ENCODE measurements around the gene PKD2L1. TPM values are rescaled to one million over a fixed set of nuclear protein-coding genes. Genes with fewer than 3 reads are reported as not detected.

Gene PKD2L1
- total RNA-seq, 1 experiment from 2014 or later: not detected

- no peak overlapping the region for H3K4me2 ChIP-seq (ENCODE audit: low read length)
- intact Hi-C loops (cut with micrococcal nuclease): no loop called here
- ATAC-seq: no peak
- H3K27ac ChIP-seq (ENCODE audit: low read length): no peak overlapping the region
- H3K9me2 ChIP-seq (replicated peaks; ENCODE audit: low read length): no peaks in the 10 kb centered on the region
- BruUV-seq (replicated peaks): no TSS peak
- no peak overlapping the region for H3K4me3 ChIP-seq (ENCODE audit: low read length)
- H2AFZ ChIP-seq (ENCODE audit: low read length): no peak overlapping the region
- no peaks in the 10 kb centered on the region for H3F3A ChIP-seq (ENCODE audit: low read length, unreplicated experiment)
- TF ChIP-seq, protein P1, sequence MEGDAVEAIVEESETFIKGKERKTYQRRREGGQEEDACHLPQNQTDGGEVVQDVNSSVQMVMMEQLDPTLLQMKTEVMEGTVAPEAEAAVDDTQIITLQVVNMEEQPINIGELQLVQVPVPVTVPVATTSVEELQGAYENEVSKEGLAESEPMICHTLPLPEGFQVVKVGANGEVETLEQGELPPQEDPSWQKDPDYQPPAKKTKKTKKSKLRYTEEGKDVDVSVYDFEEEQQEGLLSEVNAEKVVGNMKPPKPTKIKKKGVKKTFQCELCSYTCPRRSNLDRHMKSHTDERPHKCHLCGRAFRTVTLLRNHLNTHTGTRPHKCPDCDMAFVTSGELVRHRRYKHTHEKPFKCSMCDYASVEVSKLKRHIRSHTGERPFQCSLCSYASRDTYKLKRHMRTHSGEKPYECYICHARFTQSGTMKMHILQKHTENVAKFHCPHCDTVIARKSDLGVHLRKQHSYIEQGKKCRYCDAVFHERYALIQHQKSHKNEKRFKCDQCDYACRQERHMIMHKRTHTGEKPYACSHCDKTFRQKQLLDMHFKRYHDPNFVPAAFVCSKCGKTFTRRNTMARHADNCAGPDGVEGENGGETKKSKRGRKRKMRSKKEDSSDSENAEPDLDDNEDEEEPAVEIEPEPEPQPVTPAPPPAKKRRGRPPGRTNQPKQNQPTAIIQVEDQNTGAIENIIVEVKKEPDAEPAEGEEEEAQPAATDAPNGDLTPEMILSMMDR (conservative IDR thresholded peaks at IDR 0.05; ENCODE audit: low read depth, low read length): no peak
- no peak for TF ChIP-seq EZH2 (IDR thresholded peaks at IDR 0.05; ENCODE audit: low read length, unreplicated experiment)
- no peak for TF ChIP-seq EZH2phosphoT487 (IDR thresholded peaks at IDR 0.05; ENCODE audit: borderline replicate concordance, low read length)
- H3K27me3 ChIP-seq (ENCODE audit: low read length): no peaks in the 10 kb centered on the region
- no peak overlapping the region for H3K9ac ChIP-seq (ENCODE audit: low read length)
- no peaks in the 10 kb centered on the region for H3K79me2 ChIP-seq (ENCODE audit: low read length)
- no peaks in the 10 kb centered on the region for H3K4me1 ChIP-seq (ENCODE audit: insufficient read depth, low read length)
- ChIA-PET POLR2A (ENCODE audit: unreplicated experiment) (no interaction called here), CTCF (no interaction called here)
- H4K20me1 ChIP-seq (ENCODE audit: low read length): no peaks in the 10 kb centered on the region
- peaks cover 5% of the 10 kb centered on the region; the same call in 1 of the 2 replicates for H3K36me3 ChIP-seq (ENCODE audit: low read depth, low read length)
- H3K9me3 ChIP-seq (ENCODE audit: low read length): no peaks in the 10 kb centered on the region
- no peak for DNase-seq
Measured at GRCh38 chr10:100248820-100249219, 81.2 kb downstream of the PKD2L1 start.

DNA sequence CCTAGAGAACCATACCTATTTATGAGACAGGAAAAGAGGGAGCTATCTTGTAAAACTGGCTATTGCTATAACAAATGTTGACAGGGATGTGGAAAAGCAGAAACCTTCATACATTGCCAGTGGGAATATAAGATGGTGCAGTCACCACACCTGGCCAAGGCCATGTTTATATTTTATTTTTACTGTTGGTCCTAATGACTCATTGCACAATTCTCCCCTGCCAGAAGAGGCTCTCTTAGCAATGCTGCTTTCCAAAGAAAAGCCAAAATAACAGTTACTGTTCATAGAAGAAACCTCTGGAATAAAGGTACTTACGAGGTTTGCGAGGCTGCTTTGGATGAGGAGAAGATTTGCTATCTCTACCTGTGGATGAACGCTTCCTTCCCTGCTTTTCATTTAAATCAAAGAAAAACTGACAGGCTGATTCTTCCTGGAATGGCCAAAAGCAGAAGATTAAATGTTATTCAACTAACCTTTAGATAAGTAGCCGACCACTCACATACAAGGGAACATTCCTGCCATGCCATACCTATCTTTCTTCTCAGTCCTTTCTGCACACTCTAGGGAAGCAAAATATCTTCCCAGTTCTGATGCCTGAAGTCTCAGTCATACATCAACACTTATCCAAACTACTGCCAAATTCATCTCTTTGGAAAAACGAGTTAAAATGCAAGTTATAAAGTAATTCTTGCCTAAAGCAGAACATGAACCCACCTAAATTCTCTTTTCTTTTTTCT, 84.4 kb downstream of the PKD2L1 start:
- TF ChIP-seq EZH2 (IDR thresholded peaks at IDR 0.05; ENCODE audit: low read length, unreplicated experiment): no peak
- TF ChIP-seq, protein P1 (conservative IDR thresholded peaks at IDR 0.05; ENCODE audit: low read depth, low read length): no peak
- TF ChIP-seq EZH2phosphoT487 (IDR thresholded peaks at IDR 0.05; ENCODE audit: borderline replicate concordance, low read length): no peak
- ATAC-seq (peak; percentile 50; the same call in 1 of the 2 replicates), DNase-seq (no peak)
- H3K79me2 ChIP-seq (ENCODE audit: low read length): no peaks in the 10 kb centered on the region
- no peak overlapping the region for H2AFZ ChIP-seq (ENCODE audit: low read length)
- H3K4me3 ChIP-seq (ENCODE audit: low read length): no peak overlapping the region
- no peak overlapping the region for H3K27ac ChIP-seq (ENCODE audit: low read length)
- H3K9me3 ChIP-seq (ENCODE audit: low read length): no peaks in the 10 kb centered on the region
- no peak overlapping the region for H3K4me2 ChIP-seq (ENCODE audit: low read length)
- intact Hi-C loops (cut with micrococcal nuclease): loop anchor here (2.0 kb wide), 1 partner anchor 51 kb away; no protein-coding TSS in a partner anchor
- H3K27me3 ChIP-seq (ENCODE audit: low read length): no peaks in the 10 kb centered on the region
- no peaks in the 10 kb centered on the region for H3K4me1 ChIP-seq (ENCODE audit: insufficient read depth, low read length)
- H3F3A ChIP-seq (ENCODE audit: low read length, unreplicated experiment): no peaks in the 10 kb centered on the region
- H3K36me3 ChIP-seq (ENCODE audit: low read depth, low read length): peaks cover 19% of the 10 kb centered on the region; the same call in 1 of the 2 replicates
- ChIA-PET POLR2A (ENCODE audit: unreplicated experiment) (no interaction called here), CTCF (no interaction called here)
- no peaks in the 10 kb centered on the region for H4K20me1 ChIP-seq (ENCODE audit: low read length)
- H3K9ac ChIP-seq (ENCODE audit: low read length): no peak overlapping the region
- BruUV-seq (replicated peaks): no TSS peak
- H3K9me2 ChIP-seq (replicated peaks; ENCODE audit: low read length): no peaks in the 10 kb centered on the region

DNA sequence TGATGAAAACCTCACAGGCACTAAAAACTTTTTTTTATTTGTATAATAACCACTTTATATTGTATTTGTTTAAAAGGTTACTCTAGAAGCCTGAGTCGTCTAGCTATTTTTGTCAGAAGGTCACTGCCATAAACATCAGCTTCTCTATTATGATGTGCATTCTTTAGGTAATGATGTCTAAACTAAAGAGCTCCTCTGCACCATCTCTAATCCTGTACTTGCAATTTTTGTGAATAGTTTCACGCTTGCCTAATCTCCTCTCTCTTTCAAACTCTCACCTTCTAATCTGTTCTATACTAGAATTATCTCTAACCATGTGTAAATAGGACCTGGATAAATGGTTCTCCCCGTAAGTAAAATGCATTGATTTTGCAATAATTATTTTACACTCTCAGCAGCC, 90.2 kb downstream of the PKD2L1 start:
- H3K4me1 ChIP-seq (ENCODE audit: insufficient read depth, low read length): no peaks in the 10 kb centered on the region
- no peak overlapping the region for H3K9ac ChIP-seq (ENCODE audit: low read length)
- H3K27ac ChIP-seq (ENCODE audit: low read length): no peak overlapping the region
- no peaks in the 10 kb centered on the region for H3K9me2 ChIP-seq (replicated peaks; ENCODE audit: low read length)
- no peaks in the 10 kb centered on the region for H3K9me3 ChIP-seq (ENCODE audit: low read length)
- no peaks in the 10 kb centered on the region for H3K27me3 ChIP-seq (ENCODE audit: low read length)
- H3K36me3 ChIP-seq (ENCODE audit: low read depth, low read length): peaks cover 22% of the 10 kb centered on the region; the same call in 1 of the 2 replicates
- H3F3A ChIP-seq (ENCODE audit: low read length, unreplicated experiment): no peaks in the 10 kb centered on the region
- no peaks in the 10 kb centered on the region for H4K20me1 ChIP-seq (ENCODE audit: low read length)
- no peak overlapping the region for H3K4me2 ChIP-seq (ENCODE audit: low read length)
- no TSS peak for BruUV-seq (replicated peaks)
- no peak overlapping the region for H2AFZ ChIP-seq (ENCODE audit: low read length)
- no peak overlapping the region for H3K4me3 ChIP-seq (ENCODE audit: low read length)
- intact Hi-C loops (cut with micrococcal nuclease): no loop called here
- DNase-seq: no peak
- CTCF ChIA-PET: no interaction called here
- TF ChIP-seq EZH2phosphoT487 (IDR thresholded peaks at IDR 0.05; ENCODE audit: borderline replicate concordance, low read length): no peak
- no peak for TF ChIP-seq EZH2 (IDR thresholded peaks at IDR 0.05; ENCODE audit: low read length, unreplicated experiment)
- TF ChIP-seq, protein P1 (conservative IDR thresholded peaks at IDR 0.05; ENCODE audit: low read depth, low read length): no peak
- peak; percentile 56 for ATAC-seq
- no peaks in the 10 kb centered on the region for H3K79me2 ChIP-seq (ENCODE audit: low read length)
- POLR2A ChIA-PET (ENCODE audit: unreplicated experiment): no interaction called here
